Suprapubic skin (tissue), 4 donors: ENCODE results near the gene MLF2. TPM values are rescaled to one million over a fixed set of nuclear protein-coding genes. Genes with fewer than 3 reads are reported as not detected.
"Not testable (repeated sequence)": the region's sequence is repeated elsewhere in the genome, so short reads cannot be mapped to it uniquely, and the experiment has no call there.

ENCODE experiments used
- DNase-seq, 2 donors: peaks; one replicate each; pipeline ENCODE4 v3.0.0-alpha.2; 2019; ENCODE audit warnings: low spot score in 2 of 2
- H3K27ac ChIP-seq: fragments of 200-600 bp; sonication (generic); one replicate; pipeline ENCODE4 v1.5.1; 2019
- H3K27me3 ChIP-seq: fragments of 200-600 bp; sonication (generic); one replicate; pipeline ENCODE4 v1.5.1; 2019
- H3K36me3 ChIP-seq: fragments of 200-600 bp; sonication (generic); one replicate; pipeline ENCODE4 v1.5.1; 2019
- H3K4me1 ChIP-seq: fragments of 200-600 bp; sonication (generic); one replicate; pipeline ENCODE4 v1.5.1; 2019
- H3K4me3 ChIP-seq: fragments of 200-600 bp; sonication (generic); one replicate; pipeline ENCODE4 v1.5.1; 2019; ENCODE audit warnings: mild to moderate bottlenecking
- H3K9me3 ChIP-seq: fragments of 200-600 bp; sonication (generic); one replicate; pipeline ENCODE4 v1.5.1; 2019
- CTCF ChIP-seq, 2 donors: fragments of 200-600 bp in 1 of 2; fragments of 450-650 bp in 1 of 2; sonication (generic) in 1 of 2; IDR thresholded peaks; one replicate each; pipeline ENCODE4 v1.5.1; 2016 to 2019; ENCODE audit warnings: antibody characterized with exemption in 2 of 2, mild to moderate bottlenecking in 1 of 2, moderate library complexity in 1 of 2
- EP300 ChIP-seq: sonication (generic); formaldehyde crosslinking; IDR thresholded peaks from one replicate; pipeline ENCODE4 v1.6.1; 2017; ENCODE audit warnings: antibody characterized with exemption
- POLR2A ChIP-seq, 2 donors: fragments of 450-650 bp; IDR thresholded peaks; one replicate each; pipeline ENCODE4 v1.6.1; 2017; ENCODE audit warnings: antibody characterized with exemption in 2 of 2, mild to moderate bottlenecking in 2 of 2, moderate library complexity in 2 of 2
- POLR2AphosphoS5 ChIP-seq, 3 donors: sonication (generic); formaldehyde crosslinking; IDR thresholded peaks; one replicate each; pipeline ENCODE4 v1.6.1; 2017; ENCODE audit warnings: antibody characterized with exemption in 3 of 3
- WGBS: methylation state at CpG from one replicate; pipeline ENCODE4 v1.1.5; 2018; 5-methylcytosine and 5-hydroxymethylcytosine counted together
- total RNA-seq, 4 donors: library from RNA; depleted of rRNA; stranded (reverse); fragments of >200 nt; gene quantifications; one replicate each; pipeline ENCODE4 v1.1.0, GENCODE V29; 2016

Gene MLF2
- total RNA-seq, 4 donors from 2014 or later: 147 to 195 (median 180) TPM

GRCh38 chr12:6742834-6743233, 10.1 kb downstream of the MLF2 start:
- H3K4me3 ChIP-seq: no peak overlapping the region
- H3K27me3 ChIP-seq: no peaks in the 10 kb centered on the region
- peaks cover 14% of the 10 kb centered on the region for H3K4me1 ChIP-seq
- no peak overlapping the region for H3K27ac ChIP-seq
- WGBS: 58% methylated on average over 3 of the region's 3 CpGs
- TF ChIP-seq CTCF (IDR thresholded peaks at IDR 0.05) (no peak), POLR2A (IDR thresholded peaks at IDR 0.05) (no peak), EP300 (no peak), POLR2AphosphoS5 (IDR thresholded peaks at IDR 0.05) (no peak)
- DNase-seq: no peak
- peaks cover 18% of the 10 kb centered on the region for H3K36me3 ChIP-seq
- H3K9me3 ChIP-seq: no peaks in the 10 kb centered on the region

DNA sequence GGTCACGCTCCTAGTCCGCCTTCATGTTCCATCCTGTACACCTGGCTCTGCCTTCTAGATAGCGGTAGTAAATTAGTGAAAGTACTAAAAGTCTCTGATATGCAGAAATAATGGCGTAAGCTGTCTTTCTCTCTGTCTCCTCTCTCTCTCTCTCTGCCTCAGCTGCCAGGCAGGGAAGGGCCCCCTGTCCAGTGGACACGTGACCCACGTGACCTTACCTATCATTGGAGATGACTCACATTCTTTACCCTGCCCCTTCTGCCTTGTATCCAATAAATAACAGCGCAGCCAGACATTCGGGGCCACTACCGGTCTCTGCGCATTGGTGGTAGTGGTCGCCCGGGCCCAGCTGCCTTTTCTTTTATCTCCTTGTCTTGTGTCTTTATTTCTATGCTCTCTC, 10.9 kb downstream of the MLF2 start:
- not testable (repeated sequence) for H3K9me3 ChIP-seq, H3K27me3 ChIP-seq, H3K27ac ChIP-seq, DNase-seq, H3K4me3 ChIP-seq
- Histone ChIP-seq H3K36me3 (peaks cover 10% of the 10 kb centered on the region), H3K4me1 (peaks cover 14% of the 10 kb centered on the region)
- WGBS: 61% methylated on average over 12 of the region's 12 CpGs

DNA sequence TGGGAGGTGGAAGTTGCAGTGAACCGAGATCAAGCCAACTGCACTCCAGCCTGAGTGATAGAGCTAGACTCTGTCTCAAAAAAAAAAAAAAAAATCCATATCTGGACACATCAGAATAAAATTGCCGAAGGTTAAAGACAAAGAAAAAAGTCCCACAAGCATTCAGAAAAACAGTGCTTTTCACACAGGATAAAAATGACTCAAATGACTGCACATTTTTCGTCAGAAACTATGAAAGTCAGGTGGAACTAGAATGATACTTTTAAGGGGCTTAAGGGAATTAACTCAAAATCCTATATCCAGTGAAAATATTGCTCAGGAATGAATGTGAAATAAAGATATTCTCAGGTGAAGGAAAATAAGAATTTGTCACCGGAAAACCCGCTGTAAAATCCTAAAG, 16.2 kb downstream of the MLF2 start:
- TF ChIP-seq POLR2A (IDR thresholded peaks at IDR 0.05) (no peak), CTCF (IDR thresholded peaks at IDR 0.05) (no peak), EP300 (no peak), POLR2AphosphoS5 (IDR thresholded peaks at IDR 0.05) (no peak)
- Histone ChIP-seq H3K27ac (no peak overlapping the region), H3K27me3 (no peaks in the 10 kb centered on the region), H3K4me3 (no peak overlapping the region), H3K36me3 (peaks cover 17% of the 10 kb centered on the region), H3K9me3 (no peaks in the 10 kb centered on the region), H3K4me1 (peaks cover 11% of the 10 kb centered on the region)
- DNase-seq: no peak
- WGBS: 93% methylated on average over 5 of the region's 5 CpGs

- Histone ChIP-seq H3K4me1 (peaks cover 11% of the 10 kb centered on the region), H3K36me3 (peaks cover 28% of the 10 kb centered on the region), H3K4me3 (no peak overlapping the region), H3K9me3 (no peaks in the 10 kb centered on the region), H3K27ac (no peak overlapping the region), H3K27me3 (no peaks in the 10 kb centered on the region)
- TF ChIP-seq CTCF (IDR thresholded peaks at IDR 0.05) (peak; percentile 67 to 71), POLR2A (IDR thresholded peaks at IDR 0.05) (no peak), POLR2AphosphoS5 (IDR thresholded peaks at IDR 0.05) (peak in 1 of 3 donors; percentile 21)
- WGBS: 31% methylated on average over 8 of the region's 8 CpGs
- no peak for DNase-seq
Observed at GRCh38 chr12:6735448-6736191, 17.3 kb downstream of the MLF2 start.

DNA sequence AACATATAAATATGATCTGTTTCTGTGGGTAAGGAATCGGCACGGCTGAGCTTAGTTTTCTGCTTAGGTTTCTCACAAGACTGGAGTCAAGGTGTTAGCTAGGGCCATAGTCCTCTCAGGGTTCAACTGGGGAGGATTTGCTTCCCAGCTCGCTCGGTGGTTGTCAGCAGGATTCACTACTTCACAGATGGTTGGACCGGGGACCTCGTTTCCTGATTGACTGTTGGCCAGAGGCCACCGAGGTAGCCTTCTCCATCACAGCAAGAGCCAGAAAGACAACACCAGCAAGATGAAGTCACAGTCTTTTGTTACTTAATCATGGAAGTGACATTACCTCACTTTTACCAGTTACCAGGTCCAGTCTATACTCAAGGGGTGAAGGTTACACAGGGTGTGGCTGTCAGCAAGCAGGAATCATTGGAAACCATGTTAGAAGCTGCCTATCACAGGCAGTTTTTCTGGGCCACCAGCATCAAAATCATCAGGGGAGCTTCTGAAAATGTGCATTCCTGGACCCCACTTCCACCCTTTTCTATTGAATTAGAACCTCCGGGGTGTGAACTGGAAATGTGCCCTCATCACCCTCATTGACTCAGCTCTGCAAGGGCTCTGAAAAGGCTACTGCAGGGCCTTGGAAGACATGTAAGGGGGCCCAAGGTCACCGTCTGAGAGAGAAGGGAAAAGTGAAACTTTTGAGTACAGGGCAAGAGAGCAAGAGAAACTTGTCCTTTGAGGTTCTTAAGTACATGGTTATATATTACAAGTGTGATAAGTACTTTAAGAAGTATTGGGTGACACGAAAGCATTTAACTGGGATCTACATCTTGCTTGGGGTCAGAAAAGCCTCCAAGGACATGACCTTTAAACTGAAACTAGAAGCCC, 18.2 kb downstream of the MLF2 start:
- DNase-seq: no peak
- Histone ChIP-seq H3K4me3 (no peak overlapping the region), H3K27ac (no peak overlapping the region), H3K36me3 (peaks cover 37% of the 10 kb centered on the region), H3K4me1 (peaks cover 11% of the 10 kb centered on the region), H3K27me3 (no peaks in the 10 kb centered on the region), H3K9me3 (no peaks in the 10 kb centered on the region)
- TF ChIP-seq CTCF (IDR thresholded peaks at IDR 0.05) (no peak), POLR2AphosphoS5 (IDR thresholded peaks at IDR 0.05) (no peak), EP300 (no peak), POLR2A (IDR thresholded peaks at IDR 0.05) (no peak)
- 85% methylated on average over 10 of the region's 10 CpGs for WGBS
